Motor neuron (in vitro differentiated cells): ENCODE measurements around the gene FXYD6. TPM values are rescaled to one million over a fixed set of nuclear protein-coding genes. Genes with fewer than 3 reads are reported as not detected.
A peak's percentile ranks its signal among the peaks of the same experiment; 100 is the strongest.
"Not testable (repeated sequence)": the region's sequence is repeated elsewhere in the genome, so short reads cannot be mapped to it uniquely, and the experiment has no call there.

ENCODE experiments used
- ATAC-seq, 8 experiments: fragments of 200-7000 bp; cut with Tn5 transposase; replicated peaks in 6 of 8; 2 replicates each; pipeline ENCODE4 v1.8.0; 2021; ENCODE audit warnings: mild to moderate bottlenecking in 8 of 8, moderate library complexity in 8 of 8
- H3K27ac ChIP-seq, 2 donors: fragments of 250-450 bp; sonication (Bioruptor Pico); 2 replicates each; pipeline ENCODE4 v1.9.0; 2021; ENCODE audit warnings: antibody characterized with exemption in 2 of 2, mild to moderate bottlenecking in 2 of 2, moderate library complexity in 1 of 2
- H3K4me1 ChIP-seq, 2 donors: fragments of 250-450 bp; sonication (Bioruptor Pico); replicated peaks in 1 of 2; 2 replicates each; pipeline ENCODE4 v1.6.1; 2021; ENCODE audit warnings: antibody characterized with exemption in 2 of 2, mild to moderate bottlenecking in 2 of 2, moderate library complexity in 1 of 2
- H3K4me3 ChIP-seq, 5 donors: fragments of 250-450 bp; sonication (Bioruptor Pico); 2 replicates each; pipeline ENCODE4 v1.9.0; 2021; ENCODE audit warnings: antibody characterized with exemption in 5 of 5, mild to moderate bottlenecking in 5 of 5, moderate library complexity in 4 of 5
- WGBS, 10 experiments: fragments of 450-650 bp; shearing (Covaris generic); methylation state at CpG; one replicate each; pipeline ENCODE4 v1.0.0; 2022; 5-methylcytosine and 5-hydroxymethylcytosine counted together
- in situ Hi-C, 9 experiments: fragments of 400-800 bp; cut with MboI; loops; one replicate each; pipeline ENCODE4 v1.15.0; 2021; ENCODE audit warnings: low sequenced_read_pairs in 9 of 9, low pct_unique_long_range_greater_than_20kb in 2 of 9; ENCODE audit not compliant: unreplicated experiment in 9 of 9
- total RNA-seq, 8 experiments: library from RNA; unstranded; fragments of 300-600 nt; gene quantifications; 2 replicates each; pipeline versions ENCODE4 v1.2.3 to v1.2.4, GENCODE V29; 2022

FXYD6 gene, protein sequence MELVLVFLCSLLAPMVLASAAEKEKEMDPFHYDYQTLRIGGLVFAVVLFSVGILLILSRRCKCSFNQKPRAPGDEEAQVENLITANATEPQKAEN
- 100 to 1,000 TPM in 5 of 8 experiments, under 1 TPM in 3; 0.18 to 230 (median 114) TPM for total RNA-seq

DNA sequence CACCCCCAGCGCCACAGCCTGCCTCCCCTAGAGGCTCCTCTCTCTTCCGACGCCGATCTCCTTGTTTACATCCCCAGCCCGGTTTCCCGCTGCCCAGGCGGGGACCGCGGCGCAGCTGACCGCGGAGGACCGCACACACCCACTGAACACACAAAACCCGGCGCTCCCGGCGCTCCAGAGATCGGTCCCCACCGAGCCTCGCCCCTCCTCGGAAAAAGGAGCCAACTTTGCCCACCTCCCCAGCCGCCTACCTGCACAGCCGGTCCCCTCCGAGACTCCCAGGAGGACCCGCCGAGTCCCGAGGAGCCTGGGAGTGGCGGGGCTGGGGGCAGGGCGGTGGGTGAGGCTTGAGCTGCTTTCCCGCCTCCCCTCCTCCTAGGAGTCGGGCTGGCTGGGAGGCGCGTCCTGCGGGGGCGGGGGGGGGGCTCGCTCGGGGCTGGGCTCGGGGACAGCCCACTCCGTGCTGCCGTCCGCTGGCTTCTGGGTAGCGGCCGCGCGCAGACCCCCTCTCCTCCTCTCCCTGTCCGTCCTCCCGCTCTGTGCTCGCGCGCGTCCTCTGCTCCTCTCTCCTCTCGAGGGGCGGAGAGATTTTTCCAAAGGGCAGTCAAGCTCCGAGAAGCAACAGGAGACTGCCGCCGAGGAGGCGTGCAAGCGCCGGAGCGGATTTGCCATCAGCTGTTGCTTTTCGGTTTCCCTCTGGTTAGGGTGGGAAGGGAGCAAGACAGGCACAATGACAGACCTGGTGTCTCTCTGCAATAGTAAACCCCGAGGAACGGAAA lies at the start of gene FXYD6:
Gene FXYD6 (minus strand): TSS at position 318 of the 779 bp plus-strand sequence. CDS start 33,882 bp downstream, outside the sequence.
- Histone ChIP-seq H3K4me1 (peaks cover 19 to 35% of the 10 kb centered on the region in 2 donors), H3K27ac (peak within 1 kb of the TSS; percentile 79 to 84), H3K4me3 (peak within 1 kb of the TSS; percentile 80 to 100 (median 91))
- 0 to 8% (median 0%) methylated on average over 2 to 6 of the region's 63 CpGs; no CpG with 5 or more reads in 3 of the 10 experiments for WGBS, 10 experiments
- peak; percentile 68 to 88 (median 86) for ATAC-seq
- in situ Hi-C loops = no loop called here

DNA sequence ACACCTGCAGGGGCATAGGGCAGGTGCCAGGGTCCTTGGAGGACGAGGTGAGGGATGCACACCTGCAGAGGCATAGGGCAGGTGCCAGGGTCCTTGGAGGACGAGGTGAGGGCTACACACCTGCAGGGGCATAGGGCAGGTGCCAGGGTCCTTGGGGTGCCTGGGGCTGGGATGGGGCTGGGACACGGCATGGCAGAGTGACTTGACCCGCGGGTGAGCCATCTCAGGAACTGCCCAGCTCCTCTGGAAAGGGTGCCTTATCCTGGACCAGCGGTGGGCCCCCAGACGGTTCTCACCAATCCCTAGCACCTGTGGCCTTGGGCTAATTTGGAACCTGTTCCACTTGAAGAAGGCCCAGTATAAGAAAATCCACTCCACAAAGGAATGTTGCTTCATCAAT lies 49.7 kb upstream of the FXYD6 start:
- H3K4me3 ChIP-seq, ATAC-seq, H3K4me1 ChIP-seq, H3K27ac ChIP-seq: not testable (repeated sequence)
- in situ Hi-C loops = loop anchor here in 4 of 9 experiments (25.0 kb wide), 2 partner anchors 89 to 489 kb away; no protein-coding TSS in a partner anchor
- WGBS, 10 experiments = 40% methylated on average over 1 of the region's 7 CpGs; no CpG with 5 or more reads in 9 of the 10 experiments

DNA sequence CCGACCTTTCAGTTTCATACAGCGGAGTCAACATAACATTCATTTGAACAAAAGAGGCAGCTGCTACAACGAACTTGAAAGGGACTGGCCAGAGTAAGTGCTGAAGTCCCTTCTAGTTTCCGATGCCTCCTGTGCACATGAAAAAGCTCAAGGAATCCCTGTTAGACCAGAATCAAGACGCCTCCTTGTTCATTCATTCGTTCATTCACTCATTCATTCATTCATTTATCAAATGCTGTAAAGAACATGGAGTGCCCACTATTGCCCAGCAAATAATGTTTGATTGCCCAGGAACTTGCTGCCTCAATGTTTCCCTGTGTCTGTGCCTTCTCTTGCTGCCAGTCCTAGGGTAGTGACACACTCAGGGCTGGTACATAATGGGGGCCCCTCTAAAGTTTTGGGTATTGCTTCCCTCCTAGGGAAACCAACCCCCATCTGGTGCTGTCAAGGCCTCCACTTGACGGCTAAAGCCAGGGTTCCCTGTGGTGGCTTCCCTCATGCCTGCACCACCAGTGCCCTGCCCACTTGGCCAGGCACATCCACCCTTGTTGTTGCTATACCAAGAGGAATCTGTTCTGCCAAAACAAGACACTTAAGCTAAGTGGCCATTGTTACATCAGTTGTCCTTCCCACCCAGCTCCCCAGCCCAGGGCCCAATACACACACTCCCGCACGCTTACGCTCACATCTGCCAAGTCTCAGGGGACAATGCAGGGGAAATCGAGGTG lies 48.9 kb upstream of the FXYD6 start:
- Histone ChIP-seq H3K4me3 (no peak overlapping the region), H3K4me1 (no peaks in the 10 kb centered on the region), H3K27ac (no peak overlapping the region)
- ATAC-seq = peak in 1 of 8 experiments; percentile 20
- in situ Hi-C loops = loop anchor here in 4 of 9 experiments (25.0 kb wide), 2 partner anchors 88 to 488 kb away; no protein-coding TSS in a partner anchor
- 33 to 94% (median 48%) methylated on average over 2 to 8 of the region's 11 CpGs; no CpG with 5 or more reads in 1 of the 10 experiments for WGBS, 10 experiments

DNA sequence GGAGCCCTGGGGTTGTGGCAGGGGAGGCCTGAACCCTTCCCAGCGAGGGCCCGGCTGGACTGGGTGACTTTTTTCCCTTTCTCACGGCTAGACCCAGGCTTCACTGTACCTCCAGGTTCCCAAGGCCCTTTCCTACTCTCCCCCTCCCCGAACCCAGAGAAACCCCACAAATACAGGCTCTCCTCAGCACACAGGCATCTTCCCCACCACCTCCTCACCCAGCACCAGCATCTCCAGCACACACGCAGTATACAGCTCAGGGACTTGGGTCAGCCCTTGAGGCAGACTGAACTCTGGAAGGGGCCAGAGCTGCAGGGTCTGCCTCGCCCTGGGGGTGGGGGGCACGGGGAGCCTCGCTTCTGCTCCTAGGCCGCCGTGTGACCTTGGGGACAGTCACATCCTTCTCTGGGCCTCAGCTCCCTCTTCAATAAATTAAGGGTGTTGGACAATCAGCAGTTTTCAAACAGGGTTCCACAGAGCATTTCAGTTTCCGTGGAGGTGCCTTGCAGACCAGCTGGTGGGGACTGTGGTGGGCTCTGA lies 48.2 kb upstream of the FXYD6 start:
- Histone ChIP-seq H3K4me1 (no peaks in the 10 kb centered on the region), H3K4me3 (no peak overlapping the region), H3K27ac (no peak overlapping the region)
- in situ Hi-C loops = loop anchor here in 4 of 9 experiments (25.0 kb wide), 2 partner anchors 87 to 487 kb away; no protein-coding TSS in a partner anchor
- ATAC-seq = no peak
- WGBS, 10 experiments = 27 to 61% (median 29%) methylated on average over 1 to 8 of the region's 11 CpGs; no CpG with 5 or more reads in 7 of the 10 experiments

DNA sequence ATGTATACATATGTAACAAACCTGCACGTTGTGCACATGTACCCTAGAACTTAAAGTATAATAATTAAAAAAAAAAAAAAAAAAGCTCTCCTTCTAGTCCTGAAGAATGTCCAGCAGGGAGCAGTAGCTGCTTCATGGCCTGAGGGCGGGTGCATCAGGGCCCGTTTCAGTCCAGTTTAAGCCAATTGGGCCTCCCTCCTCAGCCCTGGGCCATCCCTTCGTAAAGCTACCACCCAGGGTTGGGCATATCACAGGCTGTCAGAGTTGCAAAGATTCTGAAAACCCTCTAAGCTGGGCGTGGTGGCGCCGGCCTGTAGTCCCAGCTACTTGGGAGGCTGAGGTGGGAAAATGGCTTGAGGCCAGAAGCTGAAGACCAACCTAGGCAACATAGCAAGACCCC lies 47.3 kb upstream of the FXYD6 start:
- ATAC-seq = peak in 3 of 8 experiments; percentile 33 to 56 (median 53)
- Histone ChIP-seq H3K4me1 (no peaks in the 10 kb centered on the region), H3K27ac (no peak overlapping the region), H3K4me3 (no peak overlapping the region)
- 85 to 100% (median 87%) methylated on average over 3 to 5 of the region's 7 CpGs; no CpG with 5 or more reads in 6 of the 10 experiments for WGBS, 10 experiments
- in situ Hi-C loops = no loop called here

DNA sequence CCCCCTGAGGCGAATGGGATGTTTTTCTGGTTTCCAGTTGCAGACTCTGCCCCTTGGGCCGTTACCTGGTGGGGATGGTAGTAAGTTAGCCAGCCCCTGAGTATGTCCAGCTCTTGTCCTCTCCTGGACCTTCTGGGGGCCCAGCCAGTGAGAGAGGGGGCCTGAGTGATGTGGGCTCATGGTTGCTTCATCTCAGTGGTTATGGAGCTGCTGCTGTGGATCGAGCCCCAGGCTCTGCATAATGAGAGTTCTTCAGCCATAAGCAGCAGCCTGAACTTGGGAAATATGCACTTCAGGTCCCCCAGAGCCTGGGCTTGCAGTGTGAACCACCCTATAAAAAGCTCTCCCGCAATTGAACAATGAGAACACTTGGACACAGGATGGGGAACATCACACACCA lies 46.8 kb upstream of the FXYD6 start:
- H3K4me3 ChIP-seq = no peak overlapping the region
- WGBS, 10 experiments = 14 to 100% (median 70%) methylated on average over 1 to 3 of the region's 4 CpGs; no CpG with 5 or more reads in 4 of the 10 experiments
- H3K27ac ChIP-seq = no peak overlapping the region
- in situ Hi-C loops = no loop called here
- no peak for ATAC-seq
- H3K4me1 ChIP-seq = no peaks in the 10 kb centered on the region

DNA sequence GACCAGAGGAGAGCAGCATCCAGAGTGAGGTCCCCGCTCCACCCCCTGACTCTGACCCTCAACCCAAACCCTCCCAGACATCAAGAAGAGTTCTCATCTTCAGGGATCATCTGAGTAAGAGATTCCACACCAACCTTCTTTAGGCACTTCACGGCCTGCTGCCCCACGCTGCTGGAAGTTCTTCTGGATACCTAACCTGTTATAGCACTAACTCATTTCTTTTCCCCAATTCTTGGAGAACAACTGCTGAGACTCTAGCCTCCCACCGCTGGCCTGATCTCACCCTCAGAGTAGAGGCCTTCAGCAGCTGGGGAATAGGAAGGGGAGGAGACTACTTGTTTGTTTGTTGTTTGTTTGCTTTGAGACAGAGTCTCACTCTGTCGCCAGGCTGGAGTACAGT lies 45.4 kb upstream of the FXYD6 start:
- in situ Hi-C loops = no loop called here
- no peak for ATAC-seq
- 68 to 100% (median 91%) methylated on average over 1 to 4 of the region's 5 CpGs; no CpG with 5 or more reads in 4 of the 10 experiments for WGBS, 10 experiments

DNA sequence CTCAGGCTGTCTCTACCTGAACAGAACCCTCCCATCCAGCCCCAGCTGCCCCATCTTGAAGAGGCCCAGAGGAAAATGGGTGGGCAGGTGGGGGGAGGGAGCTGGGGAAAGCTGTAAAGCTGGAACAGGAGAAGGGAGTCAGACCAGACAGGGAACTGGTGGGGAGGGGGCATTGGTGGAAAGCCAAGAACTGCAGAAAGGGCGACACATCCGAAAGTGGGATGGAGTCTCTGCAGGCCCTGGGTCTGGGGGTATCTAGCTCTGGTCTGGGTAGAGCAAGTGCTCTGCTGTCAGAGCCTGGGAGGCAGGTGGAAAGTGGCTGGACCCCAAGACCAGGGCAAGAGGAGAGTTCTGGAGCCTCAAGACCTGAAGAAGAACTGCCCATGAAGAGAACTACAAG lies 45.0 kb upstream of the FXYD6 start:
- no peak for ATAC-seq
- Histone ChIP-seq H3K4me1 (no peaks in the 10 kb centered on the region), H3K27ac (no peak overlapping the region), H3K4me3 (no peak overlapping the region)
- whole genome bisulfite sequencing, 10 experiments = no CpG with 5 or more reads among the region's 2 CpGs
- in situ Hi-C loops = no loop called here

More for the DNA sequence above, 45.4 kb upstream of the FXYD6 start:
- H3K27ac ChIP-seq = no peak overlapping the region
- H3K4me3 ChIP-seq = no peak overlapping the region
- no peaks in the 10 kb centered on the region for H3K4me1 ChIP-seq

DNA sequence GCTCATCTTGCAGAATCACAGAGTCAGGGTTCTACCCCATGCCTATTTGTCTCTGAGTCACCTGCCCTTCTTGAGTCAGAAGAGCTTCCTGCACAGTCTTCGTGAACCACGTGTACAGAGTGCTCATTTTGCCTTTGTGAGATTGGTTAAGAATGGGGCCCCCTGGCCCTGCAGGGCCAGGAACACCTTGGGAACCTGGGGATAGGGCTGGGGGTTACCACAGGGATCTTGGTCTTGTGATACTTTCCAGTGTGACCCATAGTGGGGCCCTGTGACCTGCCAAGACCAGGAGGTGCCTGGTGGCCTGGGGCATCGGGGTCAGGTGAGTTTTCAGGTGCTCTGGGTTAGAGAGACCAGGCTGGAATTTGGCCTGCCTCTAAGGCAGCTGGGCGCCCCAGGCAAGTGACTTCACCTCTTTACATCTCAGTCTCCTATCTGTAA lies 43.3 kb upstream of the FXYD6 start:
- Histone ChIP-seq H3K27ac (no peak overlapping the region), H3K4me3 (no peak overlapping the region), H3K4me1 (no peaks in the 10 kb centered on the region)
- 40 to 88% (median 75%) methylated on average over 1 to 4 of the region's 4 CpGs; no CpG with 5 or more reads in 6 of the 10 experiments for WGBS, 10 experiments
- no peak for ATAC-seq
- in situ Hi-C loops = no loop called here

DNA sequence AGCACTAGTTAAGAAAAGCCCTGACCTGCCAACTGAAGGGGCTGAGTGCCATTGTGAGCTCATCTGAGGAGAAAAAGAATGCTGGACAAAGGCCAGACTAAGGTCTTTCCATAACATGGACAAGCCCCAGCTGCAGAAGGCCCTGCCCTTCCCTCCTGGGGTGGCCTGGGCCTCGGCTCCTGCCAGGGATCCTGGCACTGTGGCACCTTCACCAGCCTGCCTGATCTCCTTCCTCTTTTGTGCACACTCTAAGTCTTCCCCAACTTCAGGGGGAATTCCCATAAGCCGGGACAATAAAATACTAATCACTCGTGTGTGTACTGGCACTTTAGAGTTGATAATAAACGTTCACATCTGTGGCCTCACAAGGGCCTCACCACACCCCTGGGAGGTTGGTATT lies 42.9 kb upstream of the FXYD6 start:
- H3K4me1 ChIP-seq = no peaks in the 10 kb centered on the region
- no peak for ATAC-seq
- 0 to 58% (median 57%) methylated on average over 1 to 3 of the region's 4 CpGs; no CpG with 5 or more reads in 7 of the 10 experiments for WGBS, 10 experiments
- no peak overlapping the region for H3K4me3 ChIP-seq
- in situ Hi-C loops = no loop called here
- no peak overlapping the region for H3K27ac ChIP-seq

DNA sequence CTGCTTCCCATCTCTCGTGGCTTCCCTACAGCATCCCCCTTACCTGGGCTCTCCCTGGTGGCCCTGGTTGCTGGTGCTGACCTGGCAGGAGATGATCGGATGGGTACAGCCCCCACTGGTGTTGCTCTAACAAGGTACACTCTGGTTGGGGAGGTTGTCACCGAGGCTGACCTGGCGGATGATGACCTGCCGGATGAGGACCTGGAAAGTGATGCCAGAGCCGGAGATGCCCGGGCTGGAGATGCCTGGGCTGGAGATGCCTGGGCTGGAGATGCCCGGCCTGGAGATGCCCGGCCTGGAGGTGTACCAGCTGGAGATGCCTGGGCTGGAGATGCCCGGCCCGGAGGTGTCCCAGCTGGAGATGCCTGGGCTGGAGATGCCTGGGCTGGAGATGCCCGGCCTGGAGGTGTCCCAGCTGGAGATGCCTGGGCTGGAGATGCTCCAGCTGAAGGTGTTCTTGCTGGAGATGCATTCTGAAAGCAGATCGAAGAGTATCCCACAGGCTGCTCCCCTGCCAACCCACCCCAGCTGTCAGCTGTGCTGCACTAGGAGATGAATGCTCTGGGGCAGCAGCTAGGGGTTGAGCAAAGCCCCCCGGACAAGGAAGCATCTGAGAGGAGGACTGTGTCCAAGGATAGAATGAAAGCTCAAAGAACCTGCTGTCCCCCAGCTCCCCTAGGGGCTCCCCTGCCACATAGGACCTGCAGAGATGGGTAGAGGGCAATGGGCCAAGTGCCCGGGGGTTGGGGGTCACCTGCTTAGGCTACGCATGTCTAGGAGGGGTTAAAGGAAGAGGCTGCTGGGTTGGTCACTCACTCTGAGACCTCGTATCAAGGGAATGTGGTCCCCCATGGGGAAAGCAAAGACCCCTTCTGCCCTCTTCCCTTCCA lies 42.2 kb upstream of the FXYD6 start:
- Histone ChIP-seq H3K4me3 (no peak overlapping the region), H3K27ac (no peak overlapping the region), H3K4me1 (no peaks in the 10 kb centered on the region)
- in situ Hi-C loops = no loop called here
- ATAC-seq = no peak
- WGBS, 10 experiments = 68 to 87% (median 80%) methylated on average over 1 to 5 of the region's 17 CpGs; no CpG with 5 or more reads in 6 of the 10 experiments

DNA sequence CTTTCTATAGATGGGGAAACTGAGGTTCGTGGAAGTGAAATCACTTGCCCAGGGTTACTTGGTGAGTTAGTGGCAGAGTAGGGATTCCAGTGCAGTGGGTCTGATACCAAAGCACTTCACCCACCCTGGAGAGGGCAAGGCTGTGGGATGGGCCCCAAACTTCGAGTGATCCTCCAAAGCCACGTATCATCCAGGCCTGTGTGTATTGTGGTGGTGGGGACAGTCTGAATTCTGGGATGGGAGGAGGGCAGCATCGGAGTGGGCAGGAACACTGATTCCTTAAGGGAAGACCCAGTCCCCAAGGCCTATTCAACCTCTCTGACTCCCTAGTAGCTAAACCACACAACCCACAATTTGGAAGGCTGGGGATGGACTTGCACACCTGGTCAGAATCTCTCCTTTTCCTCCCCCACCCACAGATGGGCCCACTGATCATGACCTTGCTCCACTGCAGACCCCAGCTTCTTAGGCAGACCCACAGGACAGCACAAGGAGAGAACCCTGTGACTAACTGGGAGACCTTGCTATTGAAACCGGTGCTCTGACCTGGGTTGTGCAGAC lies 41.2 kb upstream of the FXYD6 start:
- Histone ChIP-seq H3K4me3 (no peak overlapping the region), H3K27ac (no peak overlapping the region), H3K4me1 (no peaks in the 10 kb centered on the region)
- no peak for ATAC-seq
- whole genome bisulfite sequencing, 10 experiments = 40 to 100% (median 100%) methylated on average over 1 of the region's 5 CpGs; no CpG with 5 or more reads in 7 of the 10 experiments
- in situ Hi-C loops = no loop called here
